GM21515 (cell line): ENCODE data around the gene PICK1.
"Not testable (repeated sequence)": the region's sequence is repeated elsewhere in the genome, so short reads cannot be mapped to it uniquely, and the experiment has no call there.

Source experiments
- ATAC-seq: cut with Tn5 transposase; IDR thresholded peaks from one replicate; pipeline ENCODE4 v1.9.1; 2021; ENCODE audit not compliant: unreplicated experiment

The PICK1 gene

DNA sequence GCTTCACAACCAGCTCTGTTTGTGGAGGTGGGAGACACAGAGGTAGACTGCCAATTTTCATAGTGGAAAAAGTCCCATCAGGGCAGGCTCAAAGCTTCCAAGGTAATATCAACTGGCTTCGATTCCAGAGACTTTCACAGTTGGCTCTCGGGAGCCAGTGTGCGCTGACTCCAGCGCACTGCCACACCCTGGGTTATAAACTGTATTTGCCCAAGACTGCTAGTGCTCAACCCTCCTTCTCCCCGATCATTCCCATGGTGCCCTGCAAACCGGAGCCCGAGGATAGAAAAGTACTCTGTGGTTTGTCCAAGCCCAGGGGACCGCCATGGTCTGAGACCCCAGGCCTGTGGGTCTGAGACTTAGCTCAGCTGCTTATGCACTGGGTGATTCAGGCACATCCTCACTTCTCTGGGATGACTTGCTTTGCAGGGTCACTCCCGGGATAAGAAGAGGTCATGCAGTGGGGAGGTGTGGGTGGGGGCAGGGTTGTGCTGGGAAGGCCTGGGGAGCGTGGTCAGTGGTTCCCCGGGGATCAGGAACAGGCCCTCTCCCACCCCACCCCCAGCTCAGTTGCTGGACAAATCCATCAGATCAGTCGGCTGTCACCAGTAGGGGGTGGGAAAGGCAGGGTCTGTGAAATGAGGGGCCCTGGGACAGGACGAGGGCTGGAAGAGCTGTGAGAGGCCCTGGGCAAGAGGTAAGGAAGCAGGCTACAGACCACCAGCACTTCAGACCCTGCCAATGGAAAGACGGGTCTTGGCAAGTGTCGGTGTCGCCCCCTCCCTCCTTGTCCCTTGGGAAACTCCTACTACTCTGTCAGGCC is 26.7 kb upstream of the PICK1 start:
- ATAC-seq: no peak

DNA sequence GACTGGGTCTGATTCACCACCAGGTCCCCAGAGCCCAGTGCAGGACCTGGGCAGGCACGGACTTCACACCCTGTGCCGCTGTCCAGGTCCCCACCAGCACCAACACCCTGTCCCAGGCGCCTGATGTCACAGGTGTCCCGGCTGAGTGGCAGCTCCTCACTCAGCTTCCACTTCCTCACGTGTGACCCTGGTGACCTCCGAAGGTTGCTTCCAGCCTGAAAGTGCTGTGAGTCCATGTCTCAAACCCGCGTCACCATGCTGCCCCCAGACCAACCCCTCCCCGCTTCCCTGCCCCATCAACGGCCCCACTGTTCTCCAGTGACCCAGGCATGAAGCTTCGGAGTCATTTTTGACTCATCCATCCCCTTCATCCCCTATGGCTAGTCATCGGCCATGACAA is 25.7 kb upstream of the PICK1 start:
- ATAC-seq: no peak

DNA sequence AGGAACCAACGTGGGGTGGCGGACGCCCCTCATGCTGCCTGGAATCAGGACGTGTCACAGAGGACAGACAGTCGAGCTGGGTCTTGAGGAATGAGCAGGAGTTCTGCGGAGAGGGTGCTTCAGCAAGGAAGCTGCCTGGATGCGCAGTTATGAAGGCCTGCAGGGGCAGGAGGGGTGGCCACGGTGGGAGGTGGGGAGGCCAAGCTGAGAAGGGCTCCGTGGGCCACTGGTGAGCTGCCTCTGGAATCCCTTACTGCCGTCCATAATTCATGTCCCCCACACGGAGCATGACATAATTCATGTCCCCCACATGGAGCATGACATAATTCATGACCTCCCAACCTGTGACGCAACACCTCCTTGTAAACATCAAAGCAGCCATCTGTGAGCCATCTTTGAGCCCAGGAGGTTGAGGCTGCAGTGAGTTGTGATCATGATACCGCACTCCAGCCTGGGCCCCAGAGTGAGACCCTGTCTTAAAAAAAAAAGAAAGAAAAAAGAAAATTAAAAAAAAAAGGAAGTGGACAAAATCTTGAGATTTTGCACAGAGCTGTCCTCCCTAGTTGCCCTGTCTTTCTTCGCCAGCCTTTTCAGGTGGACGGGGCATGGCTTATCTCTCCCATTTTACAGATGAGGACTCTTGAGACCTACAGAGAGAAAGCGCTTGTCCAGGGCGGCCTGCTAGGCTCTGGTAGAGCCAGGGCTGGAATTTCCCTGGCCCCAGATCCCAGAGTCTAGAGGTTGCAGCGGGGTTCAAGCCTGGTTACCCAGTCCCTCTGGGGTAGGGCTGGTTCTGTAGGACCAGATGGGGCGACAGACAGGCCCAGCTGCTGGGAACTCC is 24.3 kb upstream of the PICK1 start:
- ATAC-seq: no peak

DNA sequence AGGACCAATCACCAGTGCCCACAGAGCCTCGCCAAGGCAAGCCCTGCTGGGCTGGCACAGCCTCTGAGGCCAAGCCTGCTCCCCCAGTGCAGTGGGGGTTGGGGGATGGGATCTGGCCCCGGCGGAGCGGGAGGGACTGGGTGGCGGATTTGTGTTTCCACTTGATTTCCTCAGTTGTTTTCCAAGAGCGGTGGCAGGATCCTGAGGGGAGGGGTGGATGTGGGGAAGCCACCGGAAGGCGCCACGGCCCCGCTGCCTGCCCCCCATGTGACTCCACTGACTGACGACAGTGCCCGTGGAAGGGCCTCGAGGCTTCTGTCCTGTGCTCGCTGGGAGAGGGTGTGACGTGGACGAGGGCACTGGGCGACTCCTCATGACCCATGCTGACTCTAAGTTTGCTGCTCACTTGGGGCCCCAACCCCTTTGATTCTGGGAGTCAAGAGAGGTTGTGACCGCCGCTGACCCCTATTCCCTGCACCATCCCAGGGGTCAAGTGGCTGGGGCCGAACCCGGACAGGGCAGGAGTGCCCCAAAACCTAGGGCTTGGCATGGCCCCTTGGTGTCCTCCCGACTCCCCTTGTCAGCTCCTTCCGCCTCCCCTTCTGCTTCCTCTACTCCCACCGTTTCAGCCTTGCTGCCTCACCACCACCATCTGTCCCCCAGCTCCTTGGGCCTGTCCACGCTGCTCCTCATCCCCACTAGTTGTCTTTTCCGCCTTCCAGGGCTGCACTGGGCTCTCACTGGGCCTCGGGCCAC is 23.5 kb upstream of the PICK1 start:
- ATAC-seq: no peak

DNA sequence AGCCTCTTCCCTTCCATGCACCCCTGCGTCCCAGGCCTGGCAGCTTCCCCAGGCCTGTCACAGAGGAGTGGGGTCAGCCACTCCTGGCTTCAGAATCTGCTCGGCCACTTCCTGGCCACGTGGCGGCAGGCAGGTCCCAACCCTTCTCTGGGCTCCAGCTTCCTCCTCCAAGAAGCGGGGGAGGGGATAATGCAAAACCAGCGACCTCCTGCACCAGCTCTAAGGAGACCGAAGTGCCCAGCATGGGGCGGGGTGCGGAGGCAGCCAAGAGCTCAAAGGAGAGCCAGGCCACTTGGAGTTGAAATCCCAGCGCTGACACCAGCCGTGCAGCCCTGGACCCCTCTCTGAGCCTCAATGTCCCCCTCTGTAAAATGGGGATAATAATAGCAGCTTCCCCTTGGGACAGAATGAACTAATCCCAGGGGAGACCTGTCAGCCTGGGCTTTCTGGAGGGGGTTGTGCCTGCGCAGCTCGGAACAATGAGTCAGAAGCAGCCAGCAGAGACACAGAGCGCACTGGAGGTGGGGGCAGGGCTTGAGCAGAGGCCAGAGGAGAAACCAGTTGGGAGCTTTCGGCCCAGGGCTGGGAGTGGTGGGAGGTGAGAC is 22.8 kb upstream of the PICK1 start:
- ATAC-seq: no peak

DNA sequence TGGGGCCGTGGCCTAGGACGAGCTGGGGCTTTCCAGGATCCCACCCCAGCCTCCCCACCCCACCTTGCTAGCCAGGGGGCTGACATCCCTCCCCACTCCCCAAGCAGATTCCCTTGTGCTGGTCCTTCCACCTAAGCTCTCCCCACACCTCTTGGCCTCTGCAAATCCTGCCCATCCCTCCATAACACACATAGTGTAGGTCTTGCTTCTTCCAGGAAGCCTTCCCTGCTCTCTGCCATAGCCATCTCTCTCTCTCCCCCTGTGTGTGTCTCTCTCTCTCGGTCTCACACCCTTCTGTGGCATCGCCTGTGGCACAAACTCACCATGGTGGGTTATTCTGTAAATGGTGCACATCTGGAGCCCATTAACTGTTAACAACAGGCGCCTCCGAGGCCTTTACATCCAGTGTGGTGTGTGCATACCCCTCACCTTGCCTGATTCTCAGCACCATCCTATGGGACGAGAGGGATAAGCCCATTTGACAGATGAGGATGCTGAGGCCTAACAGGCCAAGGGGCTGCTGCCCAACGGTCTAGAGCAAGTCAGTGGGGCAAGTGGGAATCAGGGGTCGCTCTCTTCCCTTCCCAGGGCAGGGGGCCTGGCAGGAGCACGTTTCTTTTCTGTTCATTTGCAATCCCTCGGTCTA is 22.2 kb upstream of the PICK1 start:
- ATAC-seq: no peak

DNA sequence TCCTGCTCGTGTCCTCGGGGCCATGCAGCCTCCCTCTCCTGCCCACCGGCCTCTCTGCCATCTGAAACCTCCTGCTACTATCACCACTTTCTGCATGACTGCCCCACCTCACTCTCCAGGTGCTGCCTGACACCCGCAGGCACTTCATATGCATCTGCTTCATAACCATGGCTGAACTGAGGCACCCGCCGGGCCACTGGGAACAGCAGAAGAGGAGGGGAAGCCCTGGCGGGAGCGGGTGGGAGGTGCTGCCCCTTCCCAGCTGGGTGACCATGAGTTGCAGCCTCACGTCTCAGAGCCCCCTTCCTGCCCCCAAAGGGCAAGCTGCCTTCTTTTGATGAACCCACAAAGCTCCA is 21.7 kb upstream of the PICK1 start:
- ATAC-seq: no peak

DNA sequence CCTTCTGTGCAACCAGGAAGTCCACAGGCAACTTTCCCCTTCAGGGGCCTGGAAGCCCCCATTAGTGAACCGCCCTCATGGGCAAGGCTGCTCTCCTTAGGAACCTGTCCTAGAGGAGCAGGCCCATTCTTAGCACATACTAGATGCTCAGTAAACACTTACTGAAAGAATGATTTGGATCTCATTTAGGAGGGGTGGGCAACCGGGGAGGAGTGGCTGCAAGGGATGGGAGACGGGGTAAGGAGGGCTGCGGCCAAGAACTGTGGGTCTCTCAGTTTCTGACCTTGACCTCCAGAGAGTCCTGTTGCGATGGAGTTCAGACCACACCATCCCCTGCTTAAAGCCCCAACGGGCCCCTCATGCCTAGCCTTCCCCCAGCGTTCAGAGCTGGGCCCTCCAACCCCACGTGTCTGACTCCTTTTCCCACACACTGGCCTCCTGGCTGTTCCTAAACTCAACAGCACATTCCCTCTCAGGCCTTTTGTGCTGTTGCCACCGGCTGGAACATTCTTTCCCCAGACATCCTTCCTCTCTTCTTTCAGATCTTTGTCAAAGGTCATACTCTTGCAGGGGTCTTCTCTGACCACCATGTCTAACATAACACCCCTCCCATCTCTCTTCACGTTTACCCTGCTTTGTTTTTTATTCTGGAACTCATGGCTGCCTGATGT is 20.7 kb upstream of the PICK1 start:
- no peak for ATAC-seq

DNA sequence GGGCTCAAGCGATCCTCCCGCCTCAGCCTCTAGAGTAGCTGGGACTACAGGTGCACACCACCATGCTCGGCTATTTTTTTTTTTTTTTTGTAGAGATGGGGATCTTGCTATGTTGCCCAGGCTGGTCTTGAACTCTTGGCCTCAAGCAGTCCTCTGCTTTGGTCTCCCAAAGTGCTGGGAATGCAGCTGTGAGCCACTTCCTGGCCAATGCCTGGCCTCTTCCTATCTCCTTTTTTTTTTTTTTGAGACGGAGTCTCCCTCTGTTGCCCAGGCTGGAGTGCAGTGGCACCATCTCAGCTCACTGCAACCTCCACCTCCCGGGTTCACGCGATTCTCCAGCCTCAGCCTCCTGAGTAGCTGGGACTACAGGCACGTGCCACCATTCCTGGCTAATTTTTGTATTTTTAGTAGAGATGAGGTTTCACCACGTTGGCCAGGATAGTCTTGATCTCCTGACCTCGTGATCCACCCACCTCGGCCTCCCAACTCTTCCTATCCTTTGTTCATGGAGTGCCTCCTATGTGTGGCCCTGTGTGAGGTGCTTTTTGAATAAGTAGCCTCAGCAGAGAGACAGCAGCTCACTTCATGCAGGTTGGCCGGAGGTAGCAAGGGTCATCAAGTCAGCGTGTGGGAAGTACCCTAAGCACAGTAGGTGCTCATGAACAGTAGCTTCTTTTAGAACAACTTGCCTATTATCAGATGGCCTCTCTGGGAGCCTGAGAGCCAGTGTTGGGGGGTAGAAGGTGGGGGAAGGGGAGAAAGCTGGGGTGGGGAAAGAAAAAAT is 19.6 kb upstream of the PICK1 start:
- not testable (repeated sequence) for ATAC-seq

DNA sequence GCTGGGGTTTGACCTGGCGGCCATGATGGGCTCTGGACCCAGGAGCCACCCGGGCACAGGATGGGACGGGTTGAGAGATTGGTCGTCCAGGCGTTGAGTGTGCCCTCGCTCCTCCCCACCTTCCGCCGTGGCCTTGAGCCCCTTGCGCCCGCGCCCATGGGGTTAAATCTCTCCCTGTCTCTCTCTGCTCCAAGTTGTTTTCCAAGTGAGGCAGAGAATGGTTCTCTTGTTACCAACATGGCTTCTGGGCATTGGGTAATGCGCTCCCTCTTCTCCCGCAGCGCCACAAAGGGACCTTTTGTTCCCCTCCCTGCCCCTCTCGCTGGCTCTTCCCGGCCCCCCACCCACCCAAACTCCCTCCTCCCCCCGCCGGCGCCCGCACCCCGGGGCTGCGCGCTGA is 18.8 kb upstream of the PICK1 start:
- no peak for ATAC-seq

DNA sequence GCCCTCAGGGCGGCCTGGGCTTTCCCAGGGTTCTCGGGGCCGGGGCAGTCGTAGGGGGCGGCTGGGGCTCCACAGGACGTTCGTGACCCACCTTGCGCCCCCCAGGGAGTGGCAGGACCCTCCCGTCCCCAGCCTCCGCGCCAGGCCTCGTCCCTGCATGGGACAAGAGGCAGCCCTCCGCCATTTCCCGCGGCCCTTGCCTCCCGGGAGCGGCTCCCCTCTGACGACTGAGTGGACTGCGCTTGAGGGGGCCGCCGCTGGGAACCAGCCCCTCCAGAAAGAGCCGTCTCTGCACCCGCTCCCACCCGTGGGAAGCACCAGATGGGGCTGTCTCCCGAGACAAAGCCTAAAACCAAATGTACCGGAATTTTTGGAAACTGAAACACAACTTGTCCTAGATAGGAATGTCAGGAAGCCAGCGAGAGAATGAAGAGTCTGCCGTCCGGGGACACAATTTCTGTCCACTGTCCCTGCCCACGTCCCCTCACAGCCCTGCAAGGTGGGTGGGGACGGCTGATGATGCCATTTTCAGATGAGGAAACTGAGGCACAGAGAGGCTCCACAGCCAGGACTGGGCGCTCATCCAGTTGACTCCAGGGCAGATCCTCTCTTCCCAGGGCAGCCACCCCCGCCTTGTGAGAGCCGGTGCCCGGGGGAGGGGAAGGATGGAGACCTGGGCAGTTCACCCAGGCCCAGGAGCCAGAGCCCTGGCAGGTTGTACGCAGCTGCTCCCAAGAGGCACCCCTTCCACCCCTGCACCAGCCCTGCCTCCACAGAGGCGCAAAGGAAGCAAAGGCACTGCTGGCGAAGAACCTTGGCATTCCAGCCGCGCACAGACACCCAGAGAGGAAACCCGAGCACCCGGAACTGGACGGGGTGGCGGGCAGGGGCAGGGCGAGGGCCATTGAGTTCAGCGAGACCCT is 18.1 kb upstream of the PICK1 start:
- ATAC-seq: no peak

DNA sequence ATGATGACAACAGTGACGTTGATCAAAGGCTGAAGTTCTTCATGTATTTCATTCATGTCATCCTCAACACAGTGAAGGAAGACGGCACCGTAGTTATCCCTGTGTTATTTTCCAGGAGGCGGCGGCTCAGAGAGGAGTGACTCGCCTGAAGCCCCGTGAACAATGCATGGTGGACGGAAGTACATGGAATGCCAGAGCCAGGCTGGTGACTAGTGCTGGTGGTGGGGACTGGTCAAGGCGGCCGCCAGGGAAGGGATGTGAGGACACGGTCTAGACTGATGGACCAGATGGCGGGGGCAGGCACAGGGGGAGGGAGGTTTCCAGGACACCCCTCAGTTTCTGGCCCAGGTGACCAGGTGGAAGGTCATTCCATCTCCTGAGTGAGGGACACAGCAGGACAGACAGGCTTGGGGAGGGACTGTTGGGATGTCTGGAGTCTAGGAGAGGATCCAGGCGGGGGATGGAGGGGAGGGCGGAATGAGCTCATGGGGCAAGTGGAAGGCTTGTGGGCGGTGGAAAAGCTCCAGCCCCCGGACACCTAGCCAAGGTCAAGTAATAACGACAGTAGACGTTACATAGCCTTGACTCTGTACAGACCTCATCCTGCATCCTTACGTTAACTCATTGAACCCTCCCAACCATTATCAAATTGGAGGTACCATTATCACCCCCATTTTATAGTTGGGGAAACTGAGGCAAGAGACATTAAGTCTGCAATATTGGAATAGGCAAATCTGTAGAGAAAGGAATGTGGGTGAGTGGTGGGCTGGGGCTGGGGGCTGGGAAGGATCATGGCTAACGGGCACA is 16.0 kb upstream of the PICK1 start:
- no peak for ATAC-seq

DNA sequence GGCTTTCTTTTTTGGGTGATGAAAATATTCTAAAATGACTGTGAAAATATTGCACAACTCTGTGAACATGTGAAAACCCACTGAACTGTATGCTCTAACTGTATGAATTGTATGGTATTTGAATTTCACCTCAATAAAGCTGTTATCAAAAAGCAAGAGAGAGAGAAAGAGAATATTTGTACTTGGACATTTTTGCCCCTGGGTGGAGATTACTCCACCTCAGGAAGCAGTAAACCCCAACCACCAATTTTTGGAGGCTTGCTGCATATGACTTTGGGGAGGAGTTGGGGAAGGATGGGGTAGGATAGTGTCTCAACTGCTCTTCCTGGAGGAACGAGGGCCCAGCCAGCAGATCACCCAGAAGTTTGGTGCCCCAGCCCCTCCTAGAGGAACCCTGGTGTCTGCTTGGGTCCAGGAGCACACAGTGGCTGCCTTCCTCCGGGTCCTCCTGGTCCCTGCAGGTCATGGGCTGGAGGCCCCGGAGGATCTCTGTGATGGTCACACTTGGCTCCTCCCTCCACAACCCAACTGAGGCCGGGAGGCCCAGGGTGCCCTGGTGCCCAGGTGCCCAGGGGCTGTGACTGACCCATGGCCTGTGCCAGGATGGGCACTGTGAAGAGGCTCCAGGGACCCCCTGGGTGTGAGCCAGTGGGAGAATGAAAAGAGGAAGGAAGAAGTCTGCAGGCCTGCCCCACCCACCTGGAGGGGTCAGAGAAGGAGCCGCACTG is 15.3 kb upstream of the PICK1 start:
- no peak for ATAC-seq

DNA sequence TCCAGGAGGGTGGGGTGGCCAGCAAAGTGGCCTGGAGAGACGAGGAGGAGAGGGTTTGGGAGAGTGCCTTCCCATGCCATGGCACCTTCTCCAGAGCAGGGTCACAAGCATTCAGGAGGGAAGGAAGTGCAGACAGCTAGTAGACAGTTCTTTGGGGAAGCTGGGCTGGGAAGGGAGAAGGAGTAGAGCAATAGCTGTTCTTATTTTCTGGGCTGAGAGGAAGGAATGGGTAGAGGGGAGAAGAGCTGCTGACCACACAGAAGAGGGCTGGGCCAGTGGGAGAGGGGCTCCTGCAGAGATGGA is 14.8 kb upstream of the PICK1 start:
- no peak for ATAC-seq

DNA sequence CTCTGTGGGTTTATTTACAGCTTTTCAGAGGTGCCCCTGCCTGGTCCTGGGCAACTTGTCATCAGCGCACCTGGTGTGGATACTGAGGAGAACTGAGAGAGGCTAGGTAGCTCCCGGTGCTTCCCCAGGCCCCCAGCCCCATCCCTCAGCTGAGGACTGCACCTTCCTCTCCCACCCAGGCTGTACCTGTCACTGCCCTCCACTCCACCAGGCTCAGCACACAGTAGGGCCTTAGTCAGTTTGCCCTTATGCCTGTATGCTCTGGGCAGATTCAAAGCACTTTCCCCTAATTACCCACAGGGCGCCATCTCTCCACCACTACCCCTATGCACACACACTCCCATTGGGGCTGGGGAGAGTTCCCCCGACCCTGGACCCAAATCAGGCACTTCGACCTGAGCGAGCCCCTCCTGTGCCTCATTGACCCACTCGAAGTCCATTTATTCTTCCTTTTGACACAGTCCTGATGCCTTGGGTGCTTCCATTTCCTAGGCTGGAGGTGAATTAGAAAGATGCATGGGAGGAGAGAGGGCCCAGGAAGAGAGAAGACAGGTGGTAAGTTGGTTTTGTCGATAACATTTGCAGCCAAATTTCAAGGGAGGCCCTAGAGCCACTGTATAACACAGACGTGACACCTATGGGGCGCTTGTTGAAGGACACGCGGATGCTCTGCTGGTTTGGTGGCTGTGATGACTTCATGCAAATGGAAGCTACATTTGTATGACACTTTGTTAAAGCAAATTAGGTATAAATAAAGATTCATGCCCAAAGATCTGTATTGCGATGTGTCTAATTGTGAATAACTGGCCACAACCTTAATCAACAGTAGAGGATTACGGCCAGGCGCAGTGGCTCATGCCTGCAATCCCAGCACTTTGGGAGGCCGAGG is 13.8 kb upstream of the PICK1 start:
- ATAC-seq: no peak

DNA sequence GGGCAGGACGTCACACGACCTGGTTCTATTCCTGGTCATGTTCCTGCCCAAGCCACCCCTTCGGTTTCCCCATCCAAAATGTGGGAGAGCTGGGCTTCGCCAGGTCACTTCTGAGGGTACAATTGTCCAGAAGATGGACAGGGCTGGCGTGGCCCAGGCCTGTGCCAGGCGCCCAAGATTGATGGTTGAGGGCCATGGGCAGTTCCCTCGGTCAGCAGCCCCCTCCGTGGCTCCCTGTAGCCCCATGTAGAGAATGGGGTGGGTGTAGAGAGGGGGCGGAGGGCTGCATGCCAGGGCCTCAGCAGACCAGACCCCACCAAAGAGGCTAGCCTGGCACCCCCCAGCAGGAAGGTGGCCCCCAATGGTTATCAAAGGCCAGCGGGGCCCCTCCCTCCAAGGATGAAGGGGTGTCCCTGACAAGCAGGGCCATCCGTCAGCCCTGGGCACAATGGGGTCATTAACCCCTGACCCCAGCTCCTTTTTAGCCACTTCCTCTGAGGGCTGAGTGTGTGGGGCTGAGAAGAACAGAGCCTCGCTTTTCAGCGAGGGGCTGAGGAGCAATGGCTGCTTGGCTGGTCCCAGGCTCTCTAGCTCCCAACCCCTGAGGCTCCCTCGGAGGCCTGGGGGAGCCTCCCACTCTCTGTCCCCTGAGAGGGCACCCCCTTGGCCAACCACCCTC is 11.0 kb upstream of the PICK1 start:
- no peak for ATAC-seq
